ENCODE measurements around the gene XIRP2. TPM values are rescaled to one million over a fixed set of nuclear protein-coding genes. Genes with fewer than 3 reads are reported as not detected.

Gene XIRP2
- total RNA-seq, 2 donors from 2014 or later = not detected

DNA sequence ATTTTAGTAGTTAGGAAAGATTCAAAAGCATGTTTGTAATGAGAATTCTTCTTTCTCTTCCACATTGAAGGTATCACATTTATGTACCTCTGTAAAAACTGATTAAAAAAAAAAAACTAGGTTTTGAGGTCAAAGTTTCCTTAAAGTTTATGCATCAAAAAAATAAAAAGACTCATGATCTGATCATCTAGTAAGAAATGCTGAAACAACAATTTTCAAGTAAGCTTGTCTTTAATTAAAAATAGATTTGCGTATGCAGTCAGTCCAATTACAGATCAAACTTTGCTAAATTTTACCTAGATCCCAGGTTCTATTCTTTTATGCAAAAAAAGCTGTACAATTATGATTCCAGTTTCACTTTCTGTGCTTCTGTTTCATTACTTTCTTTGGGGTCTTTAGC is 409.0 kb downstream of the XIRP2 start:
- no peak for DNase-seq
- no peak for ATAC-seq

DNA sequence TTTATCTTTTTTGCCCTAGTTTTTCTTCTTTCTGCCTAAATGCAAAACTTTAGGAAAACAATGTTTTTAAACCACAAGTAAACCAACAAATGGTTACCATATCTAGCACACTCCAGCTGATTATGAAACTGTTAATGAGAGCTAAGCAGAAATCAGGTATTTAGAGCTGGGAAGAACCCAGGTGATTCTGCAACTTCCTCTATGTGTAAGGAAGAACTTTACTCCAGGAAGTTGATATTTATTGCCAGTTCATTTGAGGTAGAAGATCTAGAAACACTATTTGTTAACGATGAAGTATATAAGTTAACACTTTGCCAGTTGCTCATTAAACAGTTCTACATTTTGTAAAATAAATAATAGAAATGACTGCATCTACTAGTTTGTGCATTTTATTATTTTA is 409.7 kb downstream of the XIRP2 start:
- intact Hi-C loops (cut with DNase I, micrococcal nuclease) = no loop called here
- ATAC-seq = peak; percentile 69
- no peak for DNase-seq

More for the DNA sequence above, 409.0 kb downstream of the XIRP2 start:
- intact Hi-C loops (cut with DNase I, micrococcal nuclease) = no loop called here

All from left colon (tissue), 2 donors.